HG03064 (cell line): Measurements from ENCODE around the gene BIRC7.

Experiments used
- ATAC-seq: cut with Tn5 transposase; IDR thresholded peaks from one replicate; pipeline ENCODE4 v1.9.1; 2021; ENCODE audit warnings: low read depth; ENCODE audit not compliant: unreplicated experiment

Gene BIRC7

DNA sequence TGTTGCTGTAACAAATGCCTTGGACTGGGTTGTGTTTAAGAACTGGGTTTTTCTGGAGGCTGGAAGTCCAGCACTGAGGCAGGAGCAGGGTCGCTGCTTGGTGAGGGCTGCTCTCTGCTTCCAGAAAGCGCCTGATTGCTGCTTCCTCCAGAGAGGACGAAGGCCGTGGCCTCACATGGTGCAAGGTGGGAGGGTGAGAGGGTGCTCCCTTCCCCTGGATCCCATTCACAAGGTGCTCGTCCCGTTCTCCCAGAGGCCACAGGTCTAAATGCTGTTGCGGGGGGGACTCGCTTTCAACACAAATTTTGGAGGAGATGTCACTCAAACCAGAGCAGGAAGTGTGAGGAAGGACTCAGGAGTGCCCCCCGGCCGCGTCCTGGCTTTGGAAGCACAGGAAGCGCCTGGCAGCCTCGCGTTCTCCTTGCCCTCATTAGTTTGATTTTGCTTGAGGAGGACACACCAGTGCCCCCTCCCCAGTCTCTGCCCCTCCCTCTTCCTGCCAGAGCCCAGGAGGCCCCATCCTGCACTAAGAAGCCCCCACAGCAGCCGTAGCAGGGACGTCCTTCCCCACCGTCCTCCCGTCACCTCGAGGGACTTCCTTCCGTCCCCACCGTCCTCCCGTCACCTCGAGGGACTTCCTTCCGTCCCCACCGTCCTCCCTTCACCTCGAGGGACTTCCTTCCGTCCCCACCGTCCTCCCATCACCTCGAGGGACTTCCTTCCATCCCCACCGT lies 26.3 kb downstream of the BIRC7 start:
- no peak for ATAC-seq

DNA sequence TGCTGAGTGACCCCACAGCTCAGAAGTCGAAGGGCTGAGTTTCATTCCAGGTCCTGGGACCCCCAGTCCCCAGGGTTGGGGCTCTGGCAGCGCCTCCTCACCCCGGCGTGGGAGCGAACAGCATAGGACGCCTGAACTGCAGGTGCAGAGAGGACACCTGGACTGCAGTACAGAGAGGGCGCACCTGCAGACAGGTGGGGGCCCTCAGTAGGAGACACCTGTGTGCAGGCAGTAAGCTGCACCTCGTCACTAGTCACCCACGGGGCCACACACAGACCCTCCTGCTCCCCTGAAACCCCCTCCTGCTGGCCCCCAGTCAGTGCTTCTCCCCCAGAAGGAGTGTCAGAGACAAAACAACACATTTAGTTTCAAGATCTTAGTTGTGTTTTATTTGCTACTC lies 27.1 kb downstream of the BIRC7 start:
- no peak for ATAC-seq

DNA sequence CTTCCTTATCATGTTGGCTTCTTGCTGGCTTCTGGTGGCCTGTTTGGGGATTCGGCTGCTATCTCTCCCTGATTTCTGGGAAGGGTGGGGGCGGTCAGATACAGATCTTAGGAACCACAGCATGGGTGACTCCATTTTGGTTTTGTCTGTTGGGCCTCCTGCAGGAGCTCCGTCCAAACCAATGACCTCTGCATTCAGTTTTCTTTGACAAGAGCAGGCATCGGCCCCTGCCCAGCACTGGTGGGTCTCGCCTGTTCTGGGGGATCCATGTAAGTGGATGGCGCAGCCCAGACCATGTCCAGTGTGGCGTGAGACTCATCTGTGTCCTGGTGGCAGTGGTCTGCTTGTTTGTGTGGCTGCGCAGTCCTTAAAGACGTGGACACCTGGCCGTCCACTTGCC lies 28.3 kb downstream of the BIRC7 start:
- no peak for ATAC-seq

DNA sequence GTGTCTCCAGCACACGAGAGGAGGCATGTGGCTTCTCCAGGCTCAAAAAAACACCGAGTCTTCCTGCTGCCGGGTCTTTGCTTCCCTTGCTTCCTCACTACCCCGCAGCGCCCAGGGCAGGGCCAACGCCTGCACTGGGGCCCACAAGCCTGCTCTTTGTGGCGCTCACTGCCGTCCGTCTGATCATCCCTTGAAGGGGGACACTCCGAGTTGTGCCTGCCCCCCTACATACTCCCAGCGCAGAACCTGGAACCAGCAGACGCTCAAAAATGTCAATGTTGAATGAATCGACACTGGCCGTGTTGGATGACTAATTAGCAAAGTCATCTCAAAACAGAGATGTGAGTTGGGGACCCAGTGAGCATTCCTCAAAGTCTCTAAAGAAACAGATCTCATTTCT lies 28.8 kb downstream of the BIRC7 start:
- ATAC-seq, result no peak

DNA sequence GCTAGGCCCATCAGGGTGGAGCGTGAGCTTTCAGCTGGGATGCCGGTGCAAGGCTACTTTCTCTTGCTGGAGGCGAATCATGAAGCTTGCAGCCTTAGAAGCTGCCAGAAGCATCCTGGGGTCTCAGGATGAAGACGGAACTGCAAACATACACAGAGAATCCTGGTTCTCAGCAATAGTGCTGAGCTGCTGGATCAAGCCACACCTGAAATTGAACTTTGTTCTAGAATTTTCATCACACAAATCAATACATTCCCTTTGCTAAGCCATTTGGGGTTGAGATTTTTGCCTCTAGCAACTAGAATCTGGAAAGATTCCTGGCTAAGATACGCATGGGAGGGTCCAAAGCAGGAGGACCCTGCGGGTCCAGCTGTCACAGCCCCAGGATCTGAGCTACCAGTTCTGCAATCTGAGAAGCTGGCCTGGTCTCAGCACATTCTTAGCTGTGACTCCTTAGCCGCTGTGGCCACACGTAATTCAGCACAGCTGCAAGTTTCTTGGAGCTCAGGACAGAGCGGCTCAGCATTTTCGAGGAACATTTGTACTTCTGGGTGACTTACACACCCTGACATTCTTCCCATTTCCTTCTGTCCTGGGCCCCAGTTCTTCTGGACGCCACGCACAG lies 30.3 kb downstream of the BIRC7 start:
- no peak for ATAC-seq

DNA sequence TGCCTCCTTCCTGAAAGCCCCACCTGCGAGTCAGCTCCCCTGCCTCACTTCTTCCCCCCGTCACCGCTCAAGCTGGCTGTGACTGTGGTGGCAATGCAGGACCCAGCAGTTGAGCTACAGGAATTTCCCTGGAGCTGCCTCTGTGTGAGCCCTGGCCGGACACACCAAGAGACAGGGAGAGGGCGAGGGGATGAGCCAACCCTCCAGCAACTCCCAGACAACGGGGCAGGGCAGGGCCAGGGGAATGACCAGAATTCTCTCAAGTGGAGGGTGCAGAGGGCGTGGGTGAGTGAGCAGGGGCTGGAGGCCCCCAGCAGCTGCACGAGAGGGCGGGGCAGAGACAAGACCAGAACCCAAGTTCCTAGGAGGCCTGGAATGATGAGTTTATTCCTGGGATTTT lies 32.0 kb downstream of the BIRC7 start:
- ATAC-seq, result no peak

DNA sequence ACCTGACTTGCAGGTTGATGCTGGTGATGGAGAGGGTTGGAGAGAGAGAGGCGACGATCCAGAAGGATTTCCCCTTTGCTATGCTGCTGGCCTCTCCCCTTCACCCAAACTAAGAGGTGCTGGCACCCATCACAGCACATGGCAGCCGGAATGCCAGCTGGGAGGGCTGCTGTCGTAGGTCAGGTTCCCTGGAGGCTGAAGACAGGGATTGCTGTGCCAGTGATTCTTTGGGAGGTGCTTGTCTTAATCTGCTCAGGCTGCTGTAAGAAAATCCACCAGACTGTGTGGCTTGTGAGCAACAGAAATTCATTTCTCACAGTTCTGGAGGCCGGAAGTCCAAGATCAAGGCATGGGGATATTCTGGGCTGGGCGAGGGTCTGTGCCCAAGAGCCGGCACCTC lies 32.6 kb downstream of the BIRC7 start:
- no peak for ATAC-seq

DNA sequence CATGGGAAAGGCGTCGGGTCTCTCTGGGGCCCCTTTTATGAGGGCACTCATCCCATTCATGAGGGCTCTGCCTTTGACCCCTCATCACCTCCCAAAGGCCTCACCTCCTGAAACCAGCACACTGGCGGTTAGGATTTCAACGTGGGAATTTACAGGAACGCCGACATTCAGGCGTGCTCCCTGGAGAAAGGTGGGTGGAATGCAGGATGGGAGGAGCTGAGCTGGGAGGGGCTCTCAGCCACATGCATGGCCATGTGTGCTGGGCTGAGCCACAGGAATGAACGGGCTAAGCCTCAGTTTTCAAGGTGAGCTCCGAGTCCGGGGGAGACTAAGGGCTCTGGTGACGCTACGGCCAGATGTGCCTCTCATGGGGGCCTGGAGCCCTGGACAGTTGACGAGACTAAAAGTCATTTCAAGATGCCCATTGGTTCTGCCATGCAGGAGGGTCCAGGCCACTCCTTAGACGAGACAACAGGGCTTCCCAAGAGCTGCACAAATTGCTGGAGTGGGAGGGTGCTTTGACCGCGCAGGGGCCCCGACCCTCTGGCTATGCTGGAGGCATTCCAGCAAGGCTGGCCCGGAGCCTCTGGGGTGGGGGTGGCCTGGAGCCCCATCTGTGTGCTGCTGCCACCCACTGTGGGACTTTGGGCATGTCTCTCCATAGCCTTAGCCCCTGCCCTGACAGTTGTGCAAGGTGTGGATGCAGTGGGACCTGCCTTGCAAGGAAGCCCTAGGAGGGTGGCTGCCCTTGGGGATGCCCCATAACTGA lies 33.1 kb downstream of the BIRC7 start:
- ATAC-seq, result no peak

DNA sequence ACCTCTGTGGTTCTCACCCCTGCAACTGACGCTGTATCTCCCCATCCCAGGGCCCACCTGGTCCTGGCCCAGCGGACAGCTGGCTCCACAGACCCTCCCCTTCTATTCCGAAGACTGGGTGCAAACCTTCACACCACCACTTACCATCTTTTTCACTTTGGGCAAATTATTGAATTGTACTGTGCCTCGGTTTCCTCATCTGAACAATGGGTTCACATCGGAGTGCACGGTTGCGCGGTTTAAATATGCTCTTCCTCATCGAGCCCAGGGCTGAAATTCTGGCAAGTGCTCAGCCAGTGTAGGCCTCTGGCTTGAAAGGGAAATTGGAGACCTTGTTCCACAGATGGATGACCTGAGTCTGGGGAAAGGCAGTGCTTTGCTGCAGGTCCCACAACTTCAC lies 34.0 kb downstream of the BIRC7 start:
- ATAC-seq, result no peak

DNA sequence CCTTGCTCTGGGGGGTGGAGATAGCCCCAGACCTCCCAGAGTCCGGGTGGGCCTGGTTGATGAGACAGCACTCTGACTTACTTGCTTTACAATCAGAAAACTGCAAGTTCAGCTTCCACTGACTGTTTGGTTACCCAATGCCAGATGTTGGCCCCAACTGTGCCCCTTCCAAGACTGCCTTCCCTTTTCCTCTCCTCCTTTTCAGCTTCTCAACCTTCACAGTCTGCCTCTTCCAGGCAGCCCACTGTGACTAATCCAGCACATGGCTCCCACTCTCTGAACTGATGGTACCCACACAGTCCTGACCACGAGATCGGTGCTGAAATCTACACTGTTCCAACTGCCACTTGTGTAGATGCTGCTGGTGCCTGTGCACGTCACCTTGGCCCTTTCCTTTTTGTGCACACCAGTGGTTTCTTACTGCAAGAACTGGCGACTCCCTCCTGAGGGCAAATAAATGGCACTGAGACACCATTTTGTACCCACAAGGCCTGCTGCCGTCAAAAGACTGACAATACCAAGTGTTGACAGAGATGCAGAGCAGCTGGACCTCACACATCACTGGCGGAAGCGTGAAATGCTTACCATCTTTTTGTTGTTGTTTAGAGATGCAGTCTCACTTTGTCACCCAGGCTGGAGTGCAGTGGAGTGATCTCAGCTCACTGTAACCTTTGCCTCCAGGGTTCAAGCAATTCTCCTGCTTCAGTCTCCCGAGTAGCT lies 35.1 kb downstream of the BIRC7 start:
- ATAC-seq, result no peak

DNA sequence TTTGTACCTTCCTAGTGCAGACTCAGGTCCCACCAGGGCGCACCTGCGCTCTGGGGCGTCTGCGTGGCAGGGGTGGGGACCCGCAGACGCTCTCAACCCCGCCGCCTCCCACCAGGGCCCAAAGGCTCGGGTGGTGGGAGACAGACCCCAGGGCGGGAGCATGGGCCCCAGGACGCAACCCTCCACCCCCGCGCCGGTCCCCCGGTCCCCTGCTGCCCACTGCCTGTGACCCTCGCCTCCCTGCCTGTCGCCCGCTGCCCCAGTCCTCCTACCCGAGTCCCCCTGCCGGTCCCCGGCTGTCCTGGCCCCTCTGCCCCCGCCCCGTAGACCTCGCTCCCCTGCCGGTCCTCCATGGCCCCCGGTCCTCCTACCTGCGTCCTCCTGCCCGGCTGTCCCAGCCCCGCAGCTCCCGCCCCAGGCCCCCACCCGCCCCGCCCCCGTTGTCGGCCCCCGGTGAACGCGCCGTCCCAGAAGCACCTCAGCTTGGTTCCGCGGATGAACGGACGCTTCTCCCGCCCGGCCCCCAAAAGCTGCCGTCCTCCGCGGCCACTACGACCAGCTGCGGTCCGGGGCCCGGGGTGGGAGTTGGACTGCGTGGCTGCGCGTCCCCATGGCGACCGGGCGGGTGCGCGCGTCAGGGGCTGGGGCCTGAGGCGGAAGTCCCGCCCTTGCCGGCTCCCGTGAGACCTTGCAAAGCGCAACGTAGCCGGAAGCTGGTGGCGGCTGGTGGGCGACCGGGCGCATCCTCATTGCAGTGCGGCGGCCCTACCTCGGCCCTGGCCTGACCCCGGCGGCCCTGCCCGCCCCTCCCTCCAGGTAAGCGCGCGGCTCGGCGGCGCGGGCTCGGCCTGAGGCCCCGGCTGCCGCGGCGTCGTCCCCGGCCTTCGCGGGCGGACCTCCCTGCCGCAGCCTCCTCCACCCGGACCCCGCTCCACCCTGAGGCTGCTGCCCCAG lies 36.7 kb downstream of the BIRC7 start, which contains the start of gene ARFGAP1:
ARFGAP1 (plus strand) TSS at position 709 of the 954 bp plus-strand sequence. CDS start 2,768 bp downstream, outside the sequence.
- peak; percentile 94 for ATAC-seq

DNA sequence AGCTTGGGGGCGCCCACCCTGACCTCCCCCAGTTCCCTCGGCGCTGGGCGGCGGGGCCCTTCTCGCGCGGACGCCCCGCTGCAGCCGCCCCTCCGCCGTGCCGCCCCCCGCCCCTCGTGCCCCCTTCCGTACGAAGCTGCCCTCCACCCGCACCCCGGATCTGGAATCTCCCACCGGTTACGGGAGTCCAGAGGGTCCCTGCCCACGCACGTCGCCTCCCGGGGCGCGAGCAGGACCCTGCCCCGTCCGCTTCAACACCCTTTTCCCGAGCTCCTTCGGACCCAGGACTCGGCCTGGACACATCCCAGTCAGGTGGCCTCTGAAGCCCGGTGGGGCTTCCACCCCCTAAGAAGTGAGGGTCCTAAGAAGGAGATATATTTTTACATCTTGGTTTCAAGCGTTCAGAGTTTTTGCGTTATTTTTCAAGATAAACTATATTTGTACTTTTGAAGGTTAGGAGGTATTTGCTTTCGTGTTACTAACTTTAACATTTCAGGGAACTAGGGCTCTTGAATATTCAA lies 37.4 kb downstream of the BIRC7 start:
- no peak for ATAC-seq

DNA sequence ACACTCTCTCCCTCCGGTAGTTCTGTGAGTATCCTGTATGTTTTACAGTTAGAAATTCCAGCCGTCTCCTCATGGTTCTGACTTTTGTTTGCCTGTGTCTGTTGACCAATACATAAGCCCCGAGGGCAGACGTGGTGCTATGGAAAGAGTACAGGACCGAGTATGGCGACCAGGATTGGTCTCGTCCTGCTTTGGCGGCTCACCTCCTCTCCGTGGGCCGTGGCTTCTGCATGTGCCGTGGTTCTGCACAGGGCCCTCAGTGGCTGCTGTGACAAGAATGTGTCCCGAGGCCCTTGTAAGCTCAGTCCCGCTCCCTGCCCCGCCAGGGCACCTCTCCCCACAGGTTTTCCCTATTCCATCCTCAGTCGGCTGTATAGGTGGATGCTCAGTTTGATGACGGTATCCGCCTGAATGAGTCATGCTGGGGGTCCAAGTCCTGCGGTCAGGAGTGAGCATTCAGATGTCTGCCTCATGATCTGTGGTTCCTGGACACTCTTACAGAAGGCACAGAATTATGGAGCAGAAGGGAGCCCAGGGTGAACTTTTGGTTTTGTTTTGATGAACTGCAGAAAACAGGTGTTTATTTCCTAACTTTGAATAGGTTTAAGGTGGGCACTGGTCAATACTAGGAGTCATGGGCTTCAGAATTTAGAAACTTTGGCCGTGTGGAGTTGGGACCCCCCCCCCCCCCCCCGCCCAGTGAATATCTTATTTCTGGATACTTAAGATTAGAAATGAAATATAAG lies 38.1 kb downstream of the BIRC7 start:
- ATAC-seq, result no peak

DNA sequence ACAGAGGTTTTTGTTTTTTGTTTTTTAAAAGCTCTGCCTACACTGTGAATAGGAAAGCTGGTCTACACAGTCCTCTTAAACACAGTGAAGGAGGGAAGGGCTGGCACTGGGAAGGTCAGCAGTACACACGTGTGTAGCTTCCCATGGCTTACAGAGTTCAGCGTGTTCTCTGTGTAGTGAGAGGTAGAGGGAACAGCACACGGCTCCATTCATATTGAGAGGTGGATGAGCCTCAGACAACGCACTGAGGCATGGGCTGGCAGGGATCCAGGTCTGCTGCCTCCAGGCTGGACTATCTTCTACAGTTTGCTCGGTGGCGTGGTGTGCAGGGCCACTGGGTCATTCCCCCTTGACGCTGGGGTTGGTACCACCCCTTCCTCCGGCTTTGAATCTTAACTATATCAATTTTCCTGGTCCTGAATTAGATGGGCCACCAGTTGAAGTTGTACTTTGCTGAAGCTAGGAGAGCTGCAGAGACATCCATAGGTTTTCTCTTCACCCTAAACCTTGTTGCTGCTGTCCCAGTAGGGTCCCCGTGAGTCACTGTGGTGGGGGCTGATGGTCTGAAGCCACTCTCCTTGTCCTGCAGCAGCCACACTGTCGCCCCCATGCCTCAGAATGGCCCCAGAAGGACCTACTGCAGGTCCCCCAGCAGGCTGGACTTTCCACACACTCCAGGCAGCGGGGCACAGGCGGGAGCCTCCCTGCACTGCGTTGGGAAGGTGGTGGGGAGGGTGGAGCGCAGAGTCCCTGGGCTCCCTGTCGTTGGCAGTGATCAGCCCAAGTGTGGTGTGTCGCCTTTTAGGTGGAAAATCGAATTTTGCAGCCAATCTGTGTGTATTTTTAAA lies 38.9 kb downstream of the BIRC7 start:
- ATAC-seq, result no peak

DNA sequence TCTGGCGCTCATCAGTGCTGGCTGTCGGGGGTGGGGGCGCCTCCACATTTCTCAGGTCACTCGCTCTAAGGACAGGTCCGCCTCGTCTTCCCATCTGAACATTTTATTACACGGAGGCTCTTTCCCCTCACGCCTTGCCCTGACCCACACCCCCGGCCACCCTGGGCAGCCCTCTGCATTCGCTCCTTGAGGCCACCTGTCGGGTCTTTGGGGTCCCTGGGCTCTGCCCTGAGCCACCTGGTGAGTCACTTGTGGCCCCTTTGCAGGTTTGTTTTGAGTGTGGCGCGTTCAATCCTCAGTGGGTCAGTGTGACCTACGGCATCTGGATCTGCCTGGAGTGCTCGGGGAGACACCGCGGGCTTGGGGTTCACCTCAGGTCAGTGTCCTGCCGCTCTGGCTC lies 40.1 kb downstream of the BIRC7 start:
- no peak for ATAC-seq

DNA sequence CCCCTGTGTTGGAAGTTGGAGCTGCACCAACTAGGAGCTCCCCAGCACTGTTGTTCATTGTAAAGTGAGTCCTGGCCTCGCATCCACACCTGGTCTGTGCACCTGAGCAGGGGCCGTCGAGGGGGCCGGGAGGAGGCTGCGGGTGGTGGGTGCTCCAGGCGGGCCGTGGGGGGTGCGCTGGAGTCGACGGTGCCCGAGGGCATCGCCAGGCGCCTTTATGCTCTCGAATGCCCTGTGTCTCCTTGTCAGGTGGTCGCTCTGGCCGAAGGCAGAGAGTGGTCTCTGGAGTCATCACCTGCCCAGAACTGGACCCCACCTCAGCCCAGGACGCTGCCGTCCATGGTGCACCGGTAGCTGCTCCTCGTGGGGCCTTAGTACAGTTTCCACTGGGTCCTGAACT lies 41.3 kb downstream of the BIRC7 start:
- ATAC-seq, result no peak

DNA sequence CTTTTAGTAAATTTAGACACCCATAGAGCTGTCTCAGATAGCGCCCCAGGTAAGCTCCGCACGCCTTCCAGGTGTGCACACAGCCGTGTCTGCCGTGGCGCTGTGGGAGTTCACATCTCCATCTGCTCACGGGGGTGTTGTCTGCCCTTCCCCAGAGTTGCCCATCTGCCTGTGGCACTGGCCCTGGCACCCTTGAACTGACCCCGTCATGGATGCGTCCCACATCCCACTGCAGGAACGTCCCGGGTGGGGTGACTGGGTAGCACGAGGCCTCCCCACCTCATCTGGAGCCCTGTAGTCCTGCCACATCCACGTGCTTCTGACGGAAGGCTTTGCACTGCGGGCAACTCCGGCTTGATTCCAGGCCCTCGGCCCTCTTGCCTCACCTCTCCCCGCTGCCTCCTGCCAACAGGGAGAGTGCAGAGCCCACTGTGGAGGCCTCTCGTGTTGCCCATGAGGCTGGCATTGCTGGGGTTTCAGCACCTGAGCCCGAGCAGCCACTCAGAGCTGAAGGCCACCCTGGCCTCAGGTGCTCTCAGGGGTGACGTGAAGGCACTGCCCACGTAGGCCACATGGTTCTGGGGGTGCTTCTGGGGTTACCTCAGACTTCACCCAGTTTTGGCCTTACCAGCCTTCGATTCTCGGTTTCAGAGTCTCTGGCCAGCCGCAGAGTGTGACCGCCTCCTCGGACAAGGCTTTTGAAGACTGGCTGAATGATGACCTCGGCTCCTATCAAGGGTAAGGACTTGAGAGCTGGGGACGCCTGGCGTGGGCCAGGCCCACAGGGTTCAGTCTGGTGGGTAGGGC lies 42.0 kb downstream of the BIRC7 start:
- ATAC-seq, result no peak
